ENCODE results near the gene MPHOSPH6.

The MPHOSPH6 gene

DNA sequence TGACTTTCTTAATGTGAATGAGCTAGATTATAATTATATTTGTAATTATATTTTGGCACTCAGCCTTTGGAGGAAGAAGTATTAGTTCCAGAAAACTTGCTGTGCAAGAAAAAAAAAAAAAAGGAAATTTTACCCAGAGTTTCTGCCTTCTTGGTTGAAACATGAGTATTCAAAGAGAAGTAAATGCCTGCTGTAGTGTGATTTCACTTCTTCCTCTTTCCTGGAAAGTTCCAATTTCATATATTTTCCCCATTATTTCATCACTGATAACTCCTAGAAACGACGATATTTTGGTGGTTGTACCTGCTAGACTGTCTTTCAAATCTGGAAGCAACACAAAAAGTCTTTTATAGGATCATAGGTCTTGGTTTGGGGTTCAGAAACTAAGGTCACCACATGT, 20.4 kb upstream of the MPHOSPH6 start:
- Histone ChIP-seq H3K27me3 (ENCODE audit: control insufficient read depth in 1 of 2, insufficient read depth in 2 of 2, low read length in 2 of 2) (no peaks in the 10 kb centered on the region), H3K9ac (ENCODE audit: low read length) (no peak overlapping the region), H3K36me3 (ENCODE audit: insufficient read depth, low read length) (no peaks in the 10 kb centered on the region), H3K27ac (ENCODE audit: low read depth, low read length) (no peak overlapping the region), H3K4me1 (ENCODE audit: insufficient read depth, low read length) (peaks cover 14% of the 10 kb centered on the region), H3K4me3 (ENCODE audit: low read depth in 1 of 2, low read length in 2 of 2) (no peak overlapping the region), H3K9me3 (ENCODE audit: low read length) (no peaks in the 10 kb centered on the region)

DNA sequence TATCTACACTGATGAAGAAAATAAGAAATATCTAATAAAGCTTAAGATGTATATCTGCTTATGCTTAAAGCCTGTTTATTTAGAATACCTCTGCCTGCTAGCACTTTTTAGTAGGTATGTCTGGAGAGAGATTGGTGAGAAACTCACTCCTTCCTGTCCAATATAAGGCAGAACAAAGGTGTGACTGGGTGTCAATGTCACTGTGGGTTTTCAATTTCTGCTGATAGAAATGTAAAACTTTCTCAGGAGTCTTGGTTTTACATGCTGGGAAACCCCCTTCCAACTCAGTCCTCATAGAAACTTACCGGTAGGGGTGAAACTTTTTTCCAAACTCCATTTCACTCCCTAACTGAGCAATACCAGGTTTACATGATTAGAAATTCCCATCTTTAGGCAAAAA, 17.8 kb upstream of the MPHOSPH6 start:
- Histone ChIP-seq H3K27ac (ENCODE audit: low read depth, low read length) (no peak overlapping the region), H3K9ac (ENCODE audit: low read length) (no peak overlapping the region), H3K36me3 (ENCODE audit: insufficient read depth, low read length) (no peaks in the 10 kb centered on the region), H3K4me1 (ENCODE audit: insufficient read depth, low read length) (no peaks in the 10 kb centered on the region), H3K9me3 (ENCODE audit: low read length) (no peaks in the 10 kb centered on the region), H3K27me3 (ENCODE audit: control insufficient read depth in 1 of 2, insufficient read depth in 2 of 2, low read length in 2 of 2) (no peaks in the 10 kb centered on the region), H3K4me3 (ENCODE audit: low read depth in 1 of 2, low read length in 2 of 2) (no peak overlapping the region)

DNA sequence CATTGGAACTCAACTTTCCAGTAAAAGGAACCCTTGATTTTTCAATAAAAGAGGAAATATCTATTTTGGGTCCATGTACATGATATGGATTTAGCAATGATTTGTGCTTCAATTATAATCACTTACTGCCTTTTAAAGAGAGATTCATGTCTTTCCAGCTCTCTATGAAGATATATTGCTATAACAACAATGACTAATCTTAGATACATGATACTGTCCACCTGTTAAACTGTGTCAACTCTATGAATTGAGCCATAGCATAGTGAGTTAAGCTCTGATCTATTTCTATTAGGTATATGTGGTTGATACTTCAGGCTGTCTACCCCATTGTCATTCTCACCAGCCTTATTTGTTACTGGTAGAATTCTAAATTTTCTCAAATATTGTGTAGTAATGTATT, 15.0 kb upstream of the MPHOSPH6 start:
- no peaks in the 10 kb centered on the region for H3K27me3 ChIP-seq (ENCODE audit: control insufficient read depth in 1 of 2, insufficient read depth in 2 of 2, low read length in 2 of 2)
- no peaks in the 10 kb centered on the region for H3K9me3 ChIP-seq (ENCODE audit: low read length)
- no peak overlapping the region for H3K9ac ChIP-seq (ENCODE audit: low read length)
- H3K4me3 ChIP-seq (ENCODE audit: low read depth in 1 of 2, low read length in 2 of 2) = no peak overlapping the region
- no peaks in the 10 kb centered on the region for H3K4me1 ChIP-seq (ENCODE audit: insufficient read depth, low read length)
- no peaks in the 10 kb centered on the region for H3K36me3 ChIP-seq (ENCODE audit: insufficient read depth, low read length)
- H3K27ac ChIP-seq (ENCODE audit: low read depth, low read length) = no peak overlapping the region

DNA sequence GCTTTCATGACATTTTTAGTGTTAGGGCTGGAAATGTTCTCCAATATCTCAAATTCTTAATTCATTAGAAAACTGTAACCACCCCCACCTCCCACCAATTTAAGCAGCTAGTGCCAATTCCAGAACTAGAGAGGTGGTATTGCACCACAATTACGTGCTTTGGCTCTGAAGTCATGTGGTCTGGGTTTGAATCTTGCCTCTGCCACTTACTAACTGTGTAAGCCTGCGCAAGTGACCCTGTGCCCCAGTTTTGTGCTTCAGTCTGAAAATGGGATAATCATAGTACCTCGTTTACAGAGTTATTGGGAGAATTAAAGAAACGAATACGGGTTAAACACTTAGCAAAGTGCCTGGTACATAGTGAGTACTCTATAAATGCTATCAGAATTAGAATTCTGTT, 14.2 kb upstream of the MPHOSPH6 start:
- no peak overlapping the region for H3K4me3 ChIP-seq (ENCODE audit: low read depth in 1 of 2, low read length in 2 of 2)
- H3K9ac ChIP-seq (ENCODE audit: low read length) = no peak overlapping the region
- H3K27me3 ChIP-seq (ENCODE audit: control insufficient read depth in 1 of 2, insufficient read depth in 2 of 2, low read length in 2 of 2) = no peaks in the 10 kb centered on the region
- no peaks in the 10 kb centered on the region for H3K36me3 ChIP-seq (ENCODE audit: insufficient read depth, low read length)
- H3K27ac ChIP-seq (ENCODE audit: low read depth, low read length) = no peak overlapping the region
- no peaks in the 10 kb centered on the region for H3K9me3 ChIP-seq (ENCODE audit: low read length)
- H3K4me1 ChIP-seq (ENCODE audit: insufficient read depth, low read length) = no peaks in the 10 kb centered on the region

DNA sequence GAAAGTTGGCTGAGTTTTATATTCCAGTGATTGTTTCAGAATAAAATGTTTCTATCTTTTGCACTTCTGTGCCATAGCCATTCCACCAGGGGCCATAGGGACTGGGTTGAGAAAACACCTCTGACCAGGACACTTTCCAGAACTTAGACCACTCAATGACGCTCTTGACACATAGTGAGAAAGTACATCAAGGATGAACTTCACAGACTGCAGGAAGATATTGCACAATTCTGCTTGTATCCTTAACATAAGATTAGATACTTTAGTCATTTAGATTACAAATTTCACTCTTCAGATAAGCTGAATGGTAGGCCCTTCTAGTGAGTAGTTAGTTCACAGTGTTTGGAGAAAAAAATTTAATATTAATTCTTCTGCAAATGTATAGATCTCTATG, 13.0 kb upstream of the MPHOSPH6 start:
- Histone ChIP-seq H3K27me3 (ENCODE audit: control insufficient read depth in 1 of 2, insufficient read depth in 2 of 2, low read length in 2 of 2) (no peaks in the 10 kb centered on the region), H3K27ac (ENCODE audit: low read depth, low read length) (no peak overlapping the region), H3K4me1 (ENCODE audit: insufficient read depth, low read length) (no peaks in the 10 kb centered on the region), H3K9me3 (ENCODE audit: low read length) (no peaks in the 10 kb centered on the region), H3K4me3 (ENCODE audit: low read depth in 1 of 2, low read length in 2 of 2) (no peak overlapping the region), H3K9ac (ENCODE audit: low read length) (no peak overlapping the region), H3K36me3 (ENCODE audit: insufficient read depth, low read length) (no peaks in the 10 kb centered on the region)

DNA sequence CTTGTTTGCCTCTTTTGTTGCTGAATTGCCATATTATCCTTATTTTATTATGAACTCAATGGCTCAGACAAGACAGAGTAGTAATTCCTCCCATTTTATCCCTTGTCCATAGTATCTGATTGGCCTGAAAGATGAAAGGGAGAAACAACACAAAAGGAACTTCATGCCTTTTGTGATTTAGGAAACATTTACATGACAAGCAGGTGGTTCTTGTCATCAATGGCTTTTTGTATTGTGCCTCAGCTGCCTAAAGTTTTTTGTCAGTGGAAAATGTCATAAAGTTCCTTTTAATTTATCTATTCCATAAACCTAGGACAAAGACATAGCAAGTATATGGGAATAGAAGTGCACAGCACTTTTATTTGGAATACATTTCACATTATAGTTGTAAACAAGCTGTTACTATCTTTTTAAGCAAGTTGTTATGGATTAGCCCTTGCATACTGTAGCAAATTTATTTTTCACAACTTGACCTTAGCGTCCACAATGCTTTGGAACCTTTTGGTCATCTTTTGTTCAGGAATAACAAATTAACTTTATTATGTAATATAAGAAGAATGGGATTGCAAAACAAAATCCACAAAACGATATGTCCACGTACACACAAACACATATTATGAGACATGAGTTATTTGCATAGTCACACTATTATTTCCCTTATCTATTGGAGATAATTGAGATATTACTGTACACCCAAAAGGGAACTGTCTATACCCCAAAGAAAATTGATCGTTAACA, 12.4 kb upstream of the MPHOSPH6 start:
- Histone ChIP-seq H3K4me3 (ENCODE audit: low read depth in 1 of 2, low read length in 2 of 2) (no peak overlapping the region), H3K4me1 (ENCODE audit: insufficient read depth, low read length) (no peaks in the 10 kb centered on the region), H3K36me3 (ENCODE audit: insufficient read depth, low read length) (no peaks in the 10 kb centered on the region), H3K27ac (ENCODE audit: low read depth, low read length) (no peak overlapping the region), H3K9ac (ENCODE audit: low read length) (no peak overlapping the region), H3K9me3 (ENCODE audit: low read length) (no peaks in the 10 kb centered on the region), H3K27me3 (ENCODE audit: control insufficient read depth in 1 of 2, insufficient read depth in 2 of 2, low read length in 2 of 2) (no peaks in the 10 kb centered on the region)

DNA sequence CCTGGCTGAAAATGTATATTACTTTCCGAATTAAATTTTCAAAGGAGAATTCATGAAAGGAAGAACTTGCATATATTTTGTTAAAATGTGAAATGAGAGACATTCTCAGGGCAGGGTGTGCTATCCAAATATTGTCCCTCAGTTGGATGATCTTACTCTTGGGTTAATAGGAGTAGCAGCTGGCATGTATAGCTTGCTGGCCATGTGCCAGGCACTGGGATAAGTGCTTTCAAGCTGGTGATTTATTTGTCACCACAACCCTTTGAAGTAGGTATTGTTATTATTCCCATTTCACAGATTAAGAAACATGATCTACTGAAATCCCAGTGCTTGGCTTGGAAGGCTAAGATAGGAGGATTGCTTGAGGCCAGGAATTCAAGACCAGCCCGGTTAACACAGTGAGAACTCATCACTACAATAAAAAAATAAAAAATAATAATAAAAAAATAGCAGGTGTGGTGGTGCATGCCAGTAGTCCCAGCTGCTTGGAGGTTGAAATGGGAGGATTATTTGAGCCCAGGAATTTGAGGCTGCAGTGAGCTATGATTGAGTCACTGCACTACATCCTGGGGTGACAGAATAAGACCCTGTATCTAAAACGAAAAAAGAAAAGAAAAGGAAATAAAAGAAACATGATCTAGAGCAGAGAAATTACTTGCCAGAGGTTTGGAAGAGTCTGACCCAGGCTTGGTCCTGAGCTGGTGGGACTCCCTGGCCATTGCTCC, 11.6 kb upstream of the MPHOSPH6 start:
- Histone ChIP-seq H3K4me3 (ENCODE audit: low read depth in 1 of 2, low read length in 2 of 2) (no peak overlapping the region), H3K4me1 (ENCODE audit: insufficient read depth, low read length) (no peaks in the 10 kb centered on the region), H3K27ac (ENCODE audit: low read depth, low read length) (no peak overlapping the region), H3K9me3 (ENCODE audit: low read length) (no peaks in the 10 kb centered on the region), H3K9ac (ENCODE audit: low read length) (no peak overlapping the region), H3K36me3 (ENCODE audit: insufficient read depth, low read length) (no peaks in the 10 kb centered on the region), H3K27me3 (ENCODE audit: control insufficient read depth in 1 of 2, insufficient read depth in 2 of 2, low read length in 2 of 2) (no peaks in the 10 kb centered on the region)

DNA sequence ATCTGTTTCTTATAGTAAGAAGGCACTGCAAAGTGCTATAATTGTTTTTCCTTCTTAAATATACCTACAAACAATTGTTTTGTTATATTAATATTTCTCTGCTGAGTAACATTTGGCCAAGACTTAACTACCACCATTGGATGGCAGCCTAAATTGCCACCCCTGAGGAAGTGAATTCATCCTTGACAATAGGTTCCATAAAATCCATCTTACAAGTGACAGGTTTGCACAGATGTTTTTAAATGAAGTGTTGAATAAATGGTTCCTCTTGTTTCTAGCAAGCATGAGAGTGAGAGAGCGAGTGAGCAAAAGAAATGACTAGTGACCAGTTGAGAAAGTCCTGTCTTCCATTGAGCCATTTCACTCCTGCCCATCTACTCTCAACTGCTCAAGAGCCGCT, 8.3 kb upstream of the MPHOSPH6 start:
- no peak overlapping the region for H3K9ac ChIP-seq (ENCODE audit: low read length)
- H3K4me3 ChIP-seq (ENCODE audit: low read depth in 1 of 2, low read length in 2 of 2) = no peak overlapping the region
- no peak overlapping the region for H3K27ac ChIP-seq (ENCODE audit: low read depth, low read length)
- H3K4me1 ChIP-seq (ENCODE audit: insufficient read depth, low read length) = no peaks in the 10 kb centered on the region
- H3K9me3 ChIP-seq (ENCODE audit: low read length) = no peaks in the 10 kb centered on the region
- no peaks in the 10 kb centered on the region for H3K36me3 ChIP-seq (ENCODE audit: insufficient read depth, low read length)
- no peaks in the 10 kb centered on the region for H3K27me3 ChIP-seq (ENCODE audit: control insufficient read depth in 1 of 2, insufficient read depth in 2 of 2, low read length in 2 of 2)

DNA sequence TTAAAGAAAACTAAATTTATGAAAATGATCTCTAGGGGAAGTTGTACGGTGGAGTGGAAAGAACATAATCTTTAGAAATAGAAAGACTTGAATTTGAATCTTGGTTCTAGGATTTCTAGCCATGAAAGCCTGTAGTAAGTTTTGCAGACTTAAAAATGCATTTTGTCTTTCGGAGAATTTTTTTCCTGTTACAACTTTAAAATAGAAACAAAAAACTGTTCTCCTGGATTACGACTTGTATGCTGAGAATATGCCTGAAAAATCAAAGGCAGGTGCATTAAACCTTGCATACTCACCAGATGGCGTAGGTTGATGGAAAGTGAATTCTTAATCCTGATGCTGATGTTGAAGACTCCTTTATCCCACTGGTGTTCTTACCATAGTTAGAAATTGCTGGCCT, 7.5 kb upstream of the MPHOSPH6 start:
- Histone ChIP-seq H3K4me1 (ENCODE audit: insufficient read depth, low read length) (no peaks in the 10 kb centered on the region), H3K9ac (ENCODE audit: low read length) (no peak overlapping the region), H3K9me3 (ENCODE audit: low read length) (no peaks in the 10 kb centered on the region), H3K27ac (ENCODE audit: low read depth, low read length) (no peak overlapping the region), H3K4me3 (ENCODE audit: low read depth in 1 of 2, low read length in 2 of 2) (no peak overlapping the region), H3K36me3 (ENCODE audit: insufficient read depth, low read length) (no peaks in the 10 kb centered on the region), H3K27me3 (ENCODE audit: control insufficient read depth in 1 of 2, insufficient read depth in 2 of 2, low read length in 2 of 2) (no peaks in the 10 kb centered on the region)

DNA sequence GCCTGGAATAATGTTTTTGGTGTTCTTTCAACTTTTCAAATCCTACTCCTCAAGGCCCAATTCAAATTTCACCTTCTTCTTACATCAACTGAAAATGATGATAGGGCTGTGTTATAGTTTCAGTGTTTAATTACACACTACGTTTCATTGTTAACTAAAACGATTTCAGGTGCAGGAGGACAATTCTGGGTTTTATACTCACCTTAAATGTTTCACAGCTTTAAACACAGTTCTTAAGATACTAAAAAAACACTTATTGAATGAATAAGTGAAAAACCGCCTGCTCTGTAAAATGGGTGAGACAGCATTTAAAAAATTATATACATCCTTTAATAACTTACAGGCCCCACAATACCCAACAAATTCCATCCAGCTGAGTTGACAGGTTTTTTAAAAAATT, 6.2 kb upstream of the MPHOSPH6 start:
- no peaks in the 10 kb centered on the region for H3K36me3 ChIP-seq (ENCODE audit: insufficient read depth, low read length)
- H3K27ac ChIP-seq (ENCODE audit: low read depth, low read length) = no peak overlapping the region
- no peak overlapping the region for H3K4me3 ChIP-seq (ENCODE audit: low read depth in 1 of 2, low read length in 2 of 2)
- H3K9me3 ChIP-seq (ENCODE audit: low read length) = no peaks in the 10 kb centered on the region
- H3K9ac ChIP-seq (ENCODE audit: low read length) = no peak overlapping the region
- H3K4me1 ChIP-seq (ENCODE audit: insufficient read depth, low read length) = no peaks in the 10 kb centered on the region
- H3K27me3 ChIP-seq (ENCODE audit: control insufficient read depth in 1 of 2, insufficient read depth in 2 of 2, low read length in 2 of 2) = no peaks in the 10 kb centered on the region

DNA sequence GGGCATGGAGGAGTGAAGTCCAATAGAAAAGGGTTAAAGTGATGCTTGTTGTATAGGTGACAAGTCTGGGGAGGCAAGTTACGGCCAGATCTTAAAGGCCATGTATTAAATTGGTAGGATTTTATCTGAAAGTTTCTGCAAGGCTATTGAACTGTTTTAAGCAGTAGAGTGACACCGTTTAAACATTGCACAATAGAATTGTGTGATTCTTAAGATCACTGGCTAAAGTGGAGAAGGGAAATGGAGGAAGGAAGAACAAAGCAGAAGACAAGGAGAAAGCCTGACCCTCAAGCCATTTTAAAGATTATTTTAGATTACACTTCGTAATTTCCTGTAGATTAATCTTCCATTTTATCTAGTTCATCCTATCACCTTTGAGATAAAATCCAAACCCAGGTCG, 5.6 kb upstream of the MPHOSPH6 start:
- H3K4me1 ChIP-seq (ENCODE audit: insufficient read depth, low read length) = no peaks in the 10 kb centered on the region
- no peak overlapping the region for H3K9ac ChIP-seq (ENCODE audit: low read length)
- no peaks in the 10 kb centered on the region for H3K36me3 ChIP-seq (ENCODE audit: insufficient read depth, low read length)
- no peak overlapping the region for H3K27ac ChIP-seq (ENCODE audit: low read depth, low read length)
- no peaks in the 10 kb centered on the region for H3K27me3 ChIP-seq (ENCODE audit: control insufficient read depth in 1 of 2, insufficient read depth in 2 of 2, low read length in 2 of 2)
- H3K4me3 ChIP-seq (ENCODE audit: low read depth in 1 of 2, low read length in 2 of 2) = no peak overlapping the region
- no peaks in the 10 kb centered on the region for H3K9me3 ChIP-seq (ENCODE audit: low read length)

DNA sequence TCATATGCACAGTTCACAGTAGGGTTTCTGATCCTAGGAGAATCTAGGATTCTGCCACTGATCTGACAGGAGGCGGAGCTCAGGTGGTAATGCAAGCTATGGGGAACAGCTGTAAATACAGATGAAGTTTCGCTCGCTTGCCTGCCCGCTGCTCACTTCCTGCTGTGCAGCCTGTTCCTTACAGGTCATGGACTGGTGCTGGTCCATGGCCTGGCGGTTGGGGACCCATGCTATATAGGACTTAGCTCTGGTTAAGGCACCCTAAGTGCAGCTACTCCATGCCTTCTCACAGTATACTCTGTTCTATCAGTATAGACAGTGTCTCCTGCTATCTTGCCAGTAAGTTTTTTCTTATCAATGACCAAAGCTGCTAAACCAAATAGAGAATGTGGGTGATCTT, 2.4 kb downstream of the MPHOSPH6 start:
- Histone ChIP-seq H3K4me1 (ENCODE audit: insufficient read depth, low read length) (peaks cover 10% of the 10 kb centered on the region), H3K27me3 (ENCODE audit: control insufficient read depth in 1 of 2, insufficient read depth in 2 of 2, low read length in 2 of 2) (no peaks in the 10 kb centered on the region), H3K9ac (ENCODE audit: low read length) (no peak overlapping the region), H3K36me3 (ENCODE audit: insufficient read depth, low read length) (peaks cover 18% of the 10 kb centered on the region), H3K4me3 (ENCODE audit: low read depth in 1 of 2, low read length in 2 of 2) (no peak overlapping the region), H3K27ac (ENCODE audit: low read depth, low read length) (no peak overlapping the region), H3K9me3 (ENCODE audit: low read length) (no peaks in the 10 kb centered on the region)

Measured in muscle layer of colon (tissue), 2 donors.